HCT116 (cell line): ENCODE measurements around the gene HAGH. TPM values are rescaled to one million over a fixed set of nuclear protein-coding genes. Genes with fewer than 3 reads are reported as not detected.

Source experiments
- ATAC-seq: fragments of 200-7000 bp; cut with Tn5 transposase; 2 replicates; pipeline ENCODE4 v1.9.1; 2020; ENCODE audit warnings: mild to moderate bottlenecking, moderate library complexity
- BruUV-seq: library from RNA; stranded (reverse); fragments of 400-500 nt; replicated peaks from 2 replicates; lab custom pipeline; 2021; lab: Mats Ljungman, UMichigan
- CTCF ChIA-PET: fragments of 300-600 bp; sonication (Branson Sonifier 250); formaldehyde crosslinking; loops from one replicate; lab custom pipeline; 2021; ENCODE audit warnings: antibody characterized with exemption; lab: Charles Lee
- POLR2A ChIA-PET: fragments of 300-600, 350-600 bp; sonication (Branson Sonifier 250); formaldehyde crosslinking; loops from one replicate; lab custom pipeline; 2021; ENCODE audit warnings: antibody characterized with exemption; lab: Charles Lee
- RAD21 ChIA-PET, 2 experiments: fragments of 300-600 bp; sonication (Branson Sonifier 250); formaldehyde crosslinking; loops; one replicate each; lab custom pipeline; 2023; ENCODE audit warnings: low total read pairs in 2 of 2; ENCODE audit not compliant: uncharacterized antibody in 2 of 2, unreplicated experiment in 2 of 2, low non-redundant PET in 1 of 2; lab: Charles Lee
- DNase-seq: peaks from one replicate; pipeline ENCODE4 v3.0.0-alpha.2; 2010; ENCODE audit warnings: low read depth, low spot score
- H2AFZ ChIP-seq: fragments of 200-600 bp; shearing (Covaris generic), sonication (generic); 2 replicates; pipeline ENCODE4 v1.6.1; 2017; ENCODE audit warnings: low read depth, mixed run types, mixed read lengths, antibody characterized with exemption, low read length; ENCODE audit not compliant: poor library complexity, severe bottlenecking
- H3K27ac ChIP-seq: 2 replicates; pipeline ENCODE4 v1.5.1; 2012; ENCODE audit warnings: low read depth, low read length
- H3K27me3 ChIP-seq: fragments of 200-600 bp; sonication (generic); 2 replicates; pipeline ENCODE4 v1.6.1; 2016; ENCODE audit warnings: mixed run types, low read length, mixed read lengths; ENCODE audit not compliant: insufficient read depth
- H3K36me3 ChIP-seq, 2 experiments: fragments of 200-500 bp in 1 of 2; fragments of 200-600 bp in 1 of 2; sonication (Bioruptor generic) in 1 of 2; sonication (generic) in 1 of 2; 2 replicates each; pipeline versions ENCODE4 v1.5.1 to v1.6.1; 2014 to 2016; ENCODE audit warnings: low read length in 2 of 2, inconsistent platforms in 1 of 2, mixed read lengths in 1 of 2, mixed run types in 1 of 2; ENCODE audit not compliant: insufficient read depth in 2 of 2, control insufficient read depth in 1 of 2
- H3K4me1 ChIP-seq, 2 experiments: fragments of 200-600 bp in 1 of 2; sonication (generic) in 1 of 2; 2 replicates each; pipeline versions ENCODE4 v1.5.1 to v1.6.1; 2012 to 2017; ENCODE audit warnings: low read length in 2 of 2, inconsistent platforms in 1 of 2, mild to moderate bottlenecking in 1 of 2, mixed read lengths in 1 of 2, mixed run types in 1 of 2, moderate library complexity in 1 of 2; ENCODE audit not compliant: insufficient read depth in 2 of 2, control insufficient read depth in 1 of 2
- H3K4me2 ChIP-seq: fragments of 200-600 bp; sonication (generic); 2 replicates; pipeline ENCODE4 v1.6.1; 2017; ENCODE audit warnings: mixed run types, low read length, mixed read lengths
- H3K4me3 ChIP-seq, 2 experiments: fragments of 200-600 bp in 1 of 2; sonication (generic) in 1 of 2; replicated peaks in 1 of 2; 2 replicates each; pipeline ENCODE4 v1.5.1; 2011 to 2016; ENCODE audit warnings: low read length in 2 of 2, control low read depth in 1 of 2, low read depth in 1 of 2, mild to moderate bottlenecking in 1 of 2, mixed read lengths in 1 of 2, mixed run types in 1 of 2
- H3K79me2 ChIP-seq: fragments of 200-600 bp; sonication (generic); 2 replicates; pipeline ENCODE4 v1.6.1; 2017; ENCODE audit warnings: mild to moderate bottlenecking, mixed run types, low read length, moderate library complexity, mixed read lengths; ENCODE audit not compliant: insufficient read depth
- H3K9ac ChIP-seq: fragments of 200-600 bp; sonication (generic); 2 replicates; pipeline ENCODE4 v1.6.1; 2016; ENCODE audit warnings: low read length, mixed read lengths
- H3K9me2 ChIP-seq: fragments of 200-600 bp; sonication (generic), shearing (Covaris generic); 2 replicates; pipeline ENCODE4 v1.6.1; 2017; ENCODE audit warnings: mixed run types, mild to moderate bottlenecking, moderate library complexity; ENCODE audit not compliant: insufficient read depth
- H3K9me3 ChIP-seq, 2 experiments: fragments of 200-500 bp in 1 of 2; fragments of 200-600 bp in 1 of 2; sonication (Bioruptor generic) in 1 of 2; sonication (generic) in 1 of 2; 2 replicates each; pipeline ENCODE4 v1.6.1; 2014 to 2017; ENCODE audit warnings: low read length in 2 of 2, mixed read lengths in 2 of 2, inconsistent platforms in 1 of 2, low read depth in 1 of 2, mild to moderate bottlenecking in 1 of 2, mixed run types in 1 of 2, moderate library complexity in 1 of 2; ENCODE audit not compliant: control insufficient read depth in 1 of 2, insufficient read depth in 1 of 2
- H4K20me1 ChIP-seq: fragments of 200-600 bp; sonication (generic), shearing (Covaris generic); 2 replicates; pipeline ENCODE4 v1.6.1; 2017; ENCODE audit warnings: mixed run types, mild to moderate bottlenecking, moderate library complexity; ENCODE audit not compliant: insufficient read depth
- CTCF ChIP-seq, 3 experiments: fragments of 200-600 bp in 1 of 3; sonication (generic) in 1 of 3; IDR thresholded peaks in 2 of 3; conservative IDR thresholded peaks in 1 of 3; 2 replicates each; pipeline ENCODE4 v1.5.1; 2012 to 2017; ENCODE audit warnings: low read depth in 2 of 3, low read length in 2 of 3, antibody characterized with exemption in 1 of 3, borderline replicate concordance in 1 of 3, control low read depth in 1 of 3, mild to moderate bottlenecking in 1 of 3, mixed read lengths in 1 of 3, mixed run types in 1 of 3, moderate library complexity in 1 of 3; ENCODE audit not compliant: insufficient read depth in 1 of 3
- EZH2 ChIP-seq: fragments of 200-600 bp; sonication (generic); IDR thresholded peaks from 2 replicates; pipeline ENCODE4 v1.6.1; 2017; ENCODE audit warnings: antibody characterized with exemption, mixed run types
- EZH2phosphoT487 ChIP-seq: fragments of 200-600 bp; IDR thresholded peaks from 2 replicates; pipeline ENCODE4 v1.6.1; 2018; ENCODE audit warnings: antibody characterized with exemption, borderline replicate concordance
- MAX ChIP-seq: IDR thresholded peaks from 2 replicates; pipeline ENCODE4 v1.6.1; 2012
- SIN3A ChIP-seq: IDR thresholded peaks from 2 replicates; pipeline ENCODE4 v1.6.1; 2012; ENCODE audit warnings: low read depth
- ZFX ChIP-seq: fragments of 450-650 bp; IDR thresholded peaks from 2 replicates; pipeline ENCODE4 v1.6.1; 2017
- intact Hi-C: fragments of 100-400 bp; cut with micrococcal nuclease; formaldehyde crosslinking; loops from 2 replicates; pipeline ENCODE4 v1.10.0; 2022
- total RNA-seq: library from RNA; stranded (reverse); gene quantifications from one replicate; pipeline ENCODE4 v1.2.1, GENCODE V29; 2021; ENCODE audit not compliant: unreplicated experiment

The HAGH gene
- total RNA-seq, 1 experiment from 2014 or later = 39.1 TPM

- H3K4me2 ChIP-seq = no peak overlapping the region
- no peaks in the 10 kb centered on the region for H3K9me2 ChIP-seq
- ChIA-PET POLR2A (no interaction called here), CTCF (no interaction called here), RAD21 (no interaction called here)
- no peak overlapping the region for H3K27ac ChIP-seq
- H3K36me3 ChIP-seq = peaks cover 0 to 5% of the 10 kb centered on the region in 2 experiments; a peak in 2 of 4 replicates
- H3K79me2 ChIP-seq = peaks cover 44% of the 10 kb centered on the region
- no peak for ATAC-seq
- no peak for DNase-seq
- H3K4me3 ChIP-seq = no peak overlapping the region
- intact Hi-C loops = no loop called here
- no TSS peak for BruUV-seq
- H3K9me3 ChIP-seq = no peaks in the 10 kb centered on the region
- TF ChIP-seq SIN3A (no peak), ZFX (no peak), EZH2phosphoT487 (no peak), MAX (no peak), CTCF (IDR thresholded peaks at IDR 0.05 in 2 of 3, conservative IDR thresholded peaks at IDR 0.05 in 1 of 3; ENCODE audit: borderline replicate concordance in 1 of 3, insufficient read depth in 1 of 3, low read depth in 2 of 3, low read length in 2 of 3) (no peak), EZH2 (no peak)
- no peak overlapping the region for H2AFZ ChIP-seq
- H3K27me3 ChIP-seq = no peaks in the 10 kb centered on the region
- H4K20me1 ChIP-seq = no peaks in the 10 kb centered on the region
- no peak overlapping the region for H3K9ac ChIP-seq
- H3K4me1 ChIP-seq = peaks cover 0 to 6% of the 10 kb centered on the region in 2 experiments; a peak in 2 of 4 replicates
These were observed 38.4 kb downstream of the HAGH start for GRCh38 chr16:1788095-1788707.
